Fibroblast of gingiva (primary cell): Measurements from ENCODE around the gene NPTX1.

Experiments used
- DNase-seq: peaks from one replicate; pipeline ENCODE4 v3.0.0-alpha.2; 2011; ENCODE audit warnings: low read depth

The NPTX1 gene

GRCh38 chr17:80426671-80427326 lies 49.6 kb downstream of the NPTX1 start:
- peak; percentile 27 for DNase-seq

- no peak for DNase-seq
Measured at GRCh38 chr17:80425835-80426426, 50.5 kb downstream of the NPTX1 start.

- DNase-seq = no peak
Measured at GRCh38 chr17:80424878-80425765, 51.3 kb downstream of the NPTX1 start.

- no peak for DNase-seq
Measured at GRCh38 chr17:80424261-80424660, 52.1 kb downstream of the NPTX1 start.

GRCh38 chr17:80423536-80424225 lies 52.7 kb downstream of the NPTX1 start:
- DNase-seq = no peak

- DNase-seq = no peak
Measured at GRCh38 chr17:80422981-80423380, 53.4 kb downstream of the NPTX1 start.

GRCh38 chr17:80422276-80422675 lies 54.1 kb downstream of the NPTX1 start:
- DNase-seq = no peak

- DNase-seq = no peak
Measured at GRCh38 chr17:80421381-80422090, 54.9 kb downstream of the NPTX1 start.

- no peak for DNase-seq
Measured at GRCh38 chr17:80419255-80419654, 57.2 kb downstream of the NPTX1 start.

GRCh38 chr17:80418589-80418988 lies 57.8 kb downstream of the NPTX1 start:
- no peak for DNase-seq
